ENCODE data around the gene TAP2.

- TF ChIP-seq EZH2 (IDR thresholded peaks at IDR 0.05; ENCODE audit: insufficient read depth, poor library complexity, severe bottlenecking) (no peak), EZH2phosphoT487 (IDR thresholded peaks at IDR 0.05; ENCODE audit: insufficient read depth, low read depth) (no peak)
Measured at GRCh38 chr6:32865724-32866443, 27.3 kb upstream of the TAP2 start.

Data from GM23248 (cell line).